ENCODE data around the gene D2HGDH. TPM values are rescaled to one million over a fixed set of nuclear protein-coding genes. Genes with fewer than 3 reads are reported as not detected.
"Not testable (repeated sequence)": the region's sequence is repeated elsewhere in the genome, so short reads cannot be mapped to it uniquely, and the experiment has no call there.

The D2HGDH gene
- total and polyA plus RNA-seq, 4 donors, result 12.2 to 45.3 (median 27.2) TPM

DNA sequence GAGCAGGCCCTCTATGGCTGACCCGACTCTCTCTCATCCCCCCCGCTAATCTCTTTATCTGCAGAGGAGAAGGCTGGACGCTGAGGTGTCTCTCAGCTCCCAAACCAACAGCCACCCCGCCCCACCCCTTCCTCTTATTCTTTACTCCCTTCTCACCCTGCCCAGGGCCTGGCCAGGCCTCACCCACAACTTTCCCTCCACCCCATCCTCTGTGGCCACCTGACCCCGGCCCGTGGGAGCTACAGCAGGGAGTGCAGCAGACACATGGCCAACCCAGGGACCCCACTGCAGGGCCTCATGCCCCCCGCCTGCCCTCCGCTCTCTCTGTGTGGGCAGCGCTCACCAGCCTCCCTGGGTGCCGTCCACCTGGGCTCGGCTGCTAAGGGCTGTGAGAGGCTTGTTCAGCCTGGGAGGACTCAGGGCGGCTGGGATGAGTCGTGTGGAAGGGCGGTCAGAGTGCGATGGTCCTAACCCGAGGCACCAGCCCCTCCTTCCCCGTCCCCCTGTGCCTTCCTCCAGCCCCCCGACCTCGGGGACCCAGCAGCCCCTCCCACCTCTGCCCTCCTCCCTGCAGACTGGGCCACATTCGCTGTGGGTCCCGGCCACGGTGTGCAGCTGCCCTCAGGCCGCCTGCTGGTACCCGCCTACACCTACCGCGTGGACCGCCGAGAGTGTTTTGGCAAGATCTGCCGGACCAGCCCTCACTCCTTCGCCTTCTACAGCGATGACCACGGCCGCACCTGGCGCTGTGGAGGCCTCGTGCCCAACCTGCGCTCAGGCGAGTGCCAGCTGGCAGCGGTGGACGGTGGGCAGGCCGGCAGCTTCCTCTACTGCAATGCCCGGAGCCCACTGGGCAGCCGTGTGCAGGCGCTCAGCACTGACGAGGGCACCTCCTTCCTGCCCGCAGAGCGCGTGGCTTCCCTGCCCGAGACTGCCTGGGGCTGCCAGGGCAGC is 81.3 kb downstream of the D2HGDH start:
- H3K9me3 ChIP-seq (ENCODE audit: control insufficient read depth in 4 of 4, insufficient read depth in 3 of 4, low read length in 3 of 4), result peaks cover 0 to 5% (median 0%) of the 10 kb centered on the region in 4 donors
- TF ChIP-seq, protein P1, sequence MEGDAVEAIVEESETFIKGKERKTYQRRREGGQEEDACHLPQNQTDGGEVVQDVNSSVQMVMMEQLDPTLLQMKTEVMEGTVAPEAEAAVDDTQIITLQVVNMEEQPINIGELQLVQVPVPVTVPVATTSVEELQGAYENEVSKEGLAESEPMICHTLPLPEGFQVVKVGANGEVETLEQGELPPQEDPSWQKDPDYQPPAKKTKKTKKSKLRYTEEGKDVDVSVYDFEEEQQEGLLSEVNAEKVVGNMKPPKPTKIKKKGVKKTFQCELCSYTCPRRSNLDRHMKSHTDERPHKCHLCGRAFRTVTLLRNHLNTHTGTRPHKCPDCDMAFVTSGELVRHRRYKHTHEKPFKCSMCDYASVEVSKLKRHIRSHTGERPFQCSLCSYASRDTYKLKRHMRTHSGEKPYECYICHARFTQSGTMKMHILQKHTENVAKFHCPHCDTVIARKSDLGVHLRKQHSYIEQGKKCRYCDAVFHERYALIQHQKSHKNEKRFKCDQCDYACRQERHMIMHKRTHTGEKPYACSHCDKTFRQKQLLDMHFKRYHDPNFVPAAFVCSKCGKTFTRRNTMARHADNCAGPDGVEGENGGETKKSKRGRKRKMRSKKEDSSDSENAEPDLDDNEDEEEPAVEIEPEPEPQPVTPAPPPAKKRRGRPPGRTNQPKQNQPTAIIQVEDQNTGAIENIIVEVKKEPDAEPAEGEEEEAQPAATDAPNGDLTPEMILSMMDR (IDR thresholded peaks at IDR 0.05; ENCODE audit: control extremely low read depth, extremely low read depth), result no peak
- ATAC-seq (ENCODE audit: insufficient read depth, low FRiP score) (no peak), DNase-seq (no peak)
- H3K9ac ChIP-seq (ENCODE audit: insufficient read depth in 1 of 2, low read length in 2 of 2), result no peak overlapping the region
- no peaks in the 10 kb centered on the region for H3K27me3 ChIP-seq (ENCODE audit: control insufficient read depth in 3 of 3, insufficient read depth in 3 of 3, low read length in 2 of 3)
- 82 to 83% methylated on average over 45 to 48 of the region's 48 CpGs for WGBS, 2 donors
- H3K4me3 ChIP-seq, result no peak overlapping the region
- no peaks in the 10 kb centered on the region for H3K36me3 ChIP-seq (ENCODE audit: control insufficient read depth in 4 of 4, insufficient read depth in 4 of 4, low read length in 4 of 4)
- no peaks in the 10 kb centered on the region for H3K4me1 ChIP-seq (ENCODE audit: control insufficient read depth in 5 of 5, insufficient read depth in 5 of 5, low read length in 5 of 5)
- no peak overlapping the region for H3K27ac ChIP-seq (ENCODE audit: low read depth in 1 of 2, low read length in 1 of 2)

DNA sequence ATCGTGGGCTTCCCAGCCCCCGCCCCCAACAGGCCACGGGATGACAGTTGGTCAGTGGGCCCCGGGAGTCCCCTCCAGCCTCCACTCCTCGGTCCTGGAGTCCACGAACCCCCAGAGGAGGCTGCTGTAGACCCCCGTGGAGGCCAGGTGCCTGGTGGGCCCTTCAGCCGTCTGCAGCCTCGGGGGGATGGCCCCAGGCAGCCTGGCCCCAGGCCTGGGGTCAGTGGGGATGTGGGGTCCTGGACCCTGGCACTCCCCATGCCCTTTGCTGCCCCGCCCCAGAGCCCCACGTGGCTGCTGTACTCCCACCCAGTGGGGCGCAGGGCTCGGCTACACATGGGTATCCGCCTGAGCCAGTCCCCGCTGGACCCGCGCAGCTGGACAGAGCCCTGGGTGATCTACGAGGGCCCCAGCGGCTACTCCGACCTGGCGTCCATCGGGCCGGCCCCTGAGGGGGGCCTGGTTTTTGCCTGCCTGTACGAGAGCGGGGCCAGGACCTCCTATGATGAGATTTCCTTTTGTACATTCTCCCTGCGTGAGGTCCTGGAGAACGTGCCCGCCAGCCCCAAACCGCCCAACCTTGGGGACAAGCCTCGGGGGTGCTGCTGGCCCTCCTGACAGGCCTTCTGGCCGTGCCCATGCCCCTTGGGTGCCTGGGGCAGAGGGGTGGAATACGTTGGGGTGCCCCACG is 82.1 kb downstream of the D2HGDH start:
- Histone ChIP-seq H3K36me3 (ENCODE audit: control insufficient read depth in 4 of 4, insufficient read depth in 4 of 4, low read length in 4 of 4) (no peaks in the 10 kb centered on the region), H3K27ac (ENCODE audit: low read depth in 1 of 2, low read length in 1 of 2) (no peak overlapping the region), H3K4me1 (ENCODE audit: control insufficient read depth in 5 of 5, insufficient read depth in 5 of 5, low read length in 5 of 5) (peaks cover 0 to 6% (median 0%) of the 10 kb centered on the region in 5 donors), H3K4me3 (no peak overlapping the region), H3K9ac (ENCODE audit: insufficient read depth in 1 of 2, low read length in 2 of 2) (no peak overlapping the region), H3K27me3 (ENCODE audit: control insufficient read depth in 3 of 3, insufficient read depth in 3 of 3, low read length in 2 of 3) (no peaks in the 10 kb centered on the region), H3K9me3 (ENCODE audit: control insufficient read depth in 4 of 4, insufficient read depth in 3 of 4, low read length in 3 of 4) (peaks cover 0 to 6% (median 0%) of the 10 kb centered on the region in 4 donors)
- ATAC-seq (ENCODE audit: insufficient read depth, low FRiP score) (no peak), DNase-seq (no peak)
- WGBS, 2 donors, result 76 to 83% methylated on average over 33 of the region's 33 CpGs
- TF ChIP-seq, protein P1 (IDR thresholded peaks at IDR 0.05; ENCODE audit: control extremely low read depth, extremely low read depth), result no peak

DNA sequence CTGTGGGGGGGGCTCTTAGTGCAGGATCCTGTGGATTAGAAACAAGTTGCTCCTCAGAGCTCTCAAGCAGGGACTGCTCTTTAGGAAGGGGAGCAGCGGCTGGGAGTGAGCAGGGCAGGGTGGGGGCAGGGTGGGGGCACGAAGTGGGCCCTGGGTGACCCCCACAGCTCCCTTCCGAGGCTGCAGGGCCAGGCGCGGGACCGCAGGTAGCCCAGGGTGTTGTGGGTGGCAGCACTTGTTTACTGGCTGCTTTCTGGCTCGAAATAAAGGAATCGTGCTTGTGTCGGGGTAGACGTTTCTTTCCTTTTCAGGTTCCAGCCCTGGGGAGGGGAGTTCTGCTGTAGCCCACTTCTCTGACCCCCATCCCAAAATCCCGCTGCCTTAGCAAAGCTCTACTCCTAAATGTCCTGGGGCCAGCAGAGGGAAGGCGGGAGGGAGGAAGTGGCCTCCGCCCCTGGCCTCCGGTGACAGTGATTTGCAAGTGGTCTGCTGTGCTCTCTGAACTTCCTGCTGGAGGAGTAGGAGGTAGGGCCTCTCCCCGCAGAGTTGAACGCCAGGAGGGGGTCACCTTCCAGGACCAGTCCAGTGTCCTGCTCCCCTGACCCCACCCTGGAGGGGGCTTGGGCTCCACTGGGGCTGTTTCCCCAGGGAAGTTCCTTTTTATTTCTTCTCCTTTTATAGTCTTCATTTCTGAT is 82.8 kb downstream of the D2HGDH start:
- peaks cover 0 to 8% (median 0%) of the 10 kb centered on the region in 5 donors for H3K4me1 ChIP-seq (ENCODE audit: control insufficient read depth in 5 of 5, insufficient read depth in 5 of 5, low read length in 5 of 5)
- no peak overlapping the region for H3K27ac ChIP-seq (ENCODE audit: low read depth in 1 of 2, low read length in 1 of 2)
- H3K27me3 ChIP-seq (ENCODE audit: control insufficient read depth in 3 of 3, insufficient read depth in 3 of 3, low read length in 2 of 3), result no peaks in the 10 kb centered on the region
- no peaks in the 10 kb centered on the region for H3K36me3 ChIP-seq (ENCODE audit: control insufficient read depth in 4 of 4, insufficient read depth in 4 of 4, low read length in 4 of 4)
- no peak overlapping the region for H3K4me3 ChIP-seq
- WGBS, 2 donors, result 27 to 32% methylated on average over 16 of the region's 16 CpGs
- ATAC-seq (ENCODE audit: insufficient read depth, low FRiP score) (no peak), DNase-seq (no peak)
- H3K9ac ChIP-seq (ENCODE audit: insufficient read depth in 1 of 2, low read length in 2 of 2), result no peak overlapping the region
- peaks cover 0 to 6% (median 0%) of the 10 kb centered on the region in 4 donors for H3K9me3 ChIP-seq (ENCODE audit: control insufficient read depth in 4 of 4, insufficient read depth in 3 of 4, low read length in 3 of 4)
- TF ChIP-seq, protein P1 (IDR thresholded peaks at IDR 0.05; ENCODE audit: control extremely low read depth, extremely low read depth), result no peak

DNA sequence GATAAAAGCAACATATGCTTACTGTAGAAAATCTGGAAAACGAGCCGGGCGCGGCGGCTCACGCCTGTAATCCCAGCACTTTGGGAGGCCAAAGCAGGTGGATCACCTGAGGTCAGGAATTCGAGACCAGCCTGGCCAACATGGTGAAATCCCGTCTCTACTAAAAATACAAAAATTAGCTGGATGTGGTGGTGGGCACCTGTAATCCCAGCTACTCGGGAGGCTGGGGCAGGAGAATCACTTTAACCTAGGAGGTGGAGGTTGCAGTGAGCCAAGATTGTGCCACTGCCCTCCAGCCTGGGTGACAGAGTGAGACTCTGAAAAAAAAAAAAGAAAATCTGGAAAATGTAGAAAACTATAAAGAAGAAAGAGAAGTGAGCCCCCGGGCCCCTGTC is 83.4 kb downstream of the D2HGDH start:
- not testable (repeated sequence) for ATAC-seq (ENCODE audit: insufficient read depth, low FRiP score); H3K9ac ChIP-seq (ENCODE audit: insufficient read depth in 1 of 2, low read length in 2 of 2); H3K9me3 ChIP-seq (ENCODE audit: control insufficient read depth in 4 of 4, insufficient read depth in 3 of 4, low read length in 3 of 4); H3K36me3 ChIP-seq (ENCODE audit: control insufficient read depth in 4 of 4, insufficient read depth in 4 of 4, low read length in 4 of 4); H3K27me3 ChIP-seq (ENCODE audit: control insufficient read depth in 3 of 3, insufficient read depth in 3 of 3, low read length in 2 of 3); H3K4me1 ChIP-seq (ENCODE audit: control insufficient read depth in 5 of 5, insufficient read depth in 5 of 5, low read length in 5 of 5); DNase-seq; H3K4me3 ChIP-seq; H3K27ac ChIP-seq (ENCODE audit: low read depth in 1 of 2, low read length in 1 of 2)
- WGBS, 2 donors, result 72 to 81% methylated on average over 9 to 10 of the region's 10 CpGs

Measured in lung (tissue), 12 donors.